ENCODE data around the gene FLNB.

Gene FLNB

GRCh38 chr3:58154626-58155449 lies 146.6 kb downstream of the FLNB start:
- DNase-seq: no peak
- H3K36me3 ChIP-seq: no peaks in the 10 kb centered on the region; the same call in 1 of the 2 replicates

GRCh38 chr3:58155838-58156237 lies 147.6 kb downstream of the FLNB start:
- H3K9me3 ChIP-seq: no peaks in the 10 kb centered on the region
- H3K27me3 ChIP-seq: no peaks in the 10 kb centered on the region
- H3K4me3 ChIP-seq (ENCODE audit: low read depth, low read length): no peak overlapping the region
- H3K4me1 ChIP-seq: no peaks in the 10 kb centered on the region
- TF ChIP-seq CTCF (IDR thresholded peaks at IDR 0.05; ENCODE audit: low read depth, low read length): no peak
- no peak for DNase-seq
- H3K36me3 ChIP-seq: no peaks in the 10 kb centered on the region; the same call in 1 of the 2 replicates

More at GRCh38 chr3:58154626-58155449, 146.6 kb downstream of the FLNB start:
- TF ChIP-seq CTCF (IDR thresholded peaks at IDR 0.05; ENCODE audit: low read depth, low read length): no peak
- H3K9me3 ChIP-seq: no peaks in the 10 kb centered on the region
- no peaks in the 10 kb centered on the region for H3K4me1 ChIP-seq
- H3K4me3 ChIP-seq (ENCODE audit: low read depth, low read length): no peak overlapping the region
- no peaks in the 10 kb centered on the region for H3K27me3 ChIP-seq

- no peak overlapping the region for H3K4me3 ChIP-seq (ENCODE audit: low read depth, low read length)
- H3K27me3 ChIP-seq: no peaks in the 10 kb centered on the region
- TF ChIP-seq CTCF (IDR thresholded peaks at IDR 0.05; ENCODE audit: low read depth, low read length): no peak
- no peaks in the 10 kb centered on the region for H3K4me1 ChIP-seq
- no peaks in the 10 kb centered on the region for H3K9me3 ChIP-seq
- no peaks in the 10 kb centered on the region for H3K36me3 ChIP-seq
- DNase-seq: no peak
Observed at GRCh38 chr3:58157700-58158099, 149.5 kb downstream of the FLNB start.

GRCh38 chr3:58158442-58159153 lies 150.4 kb downstream of the FLNB start:
- no peak for TF ChIP-seq CTCF (IDR thresholded peaks at IDR 0.05; ENCODE audit: low read depth, low read length)
- Histone ChIP-seq H3K36me3 (no peaks in the 10 kb centered on the region), H3K4me1 (no peaks in the 10 kb centered on the region), H3K9me3 (no peaks in the 10 kb centered on the region), H3K27me3 (no peaks in the 10 kb centered on the region), H3K4me3 (ENCODE audit: low read depth, low read length) (no peak overlapping the region)
- DNase-seq: no peak

GRCh38 chr3:58160399-58160798 lies 152.2 kb downstream of the FLNB start:
- no peak overlapping the region for H3K4me3 ChIP-seq (ENCODE audit: low read depth, low read length)
- H3K4me1 ChIP-seq: no peaks in the 10 kb centered on the region
- no peaks in the 10 kb centered on the region for H3K36me3 ChIP-seq
- DNase-seq: no peak
- H3K9me3 ChIP-seq: no peaks in the 10 kb centered on the region
- no peak for TF ChIP-seq CTCF (IDR thresholded peaks at IDR 0.05; ENCODE audit: low read depth, low read length)
- H3K27me3 ChIP-seq: no peaks in the 10 kb centered on the region
